ENCODE measurements around the gene PTPRN2. TPM values are rescaled to one million over a fixed set of nuclear protein-coding genes. Genes with fewer than 3 reads are reported as not detected.

Gene PTPRN2
- total and polyA plus RNA-seq, 2 of the 8 experiments (the other 6 are each of a cell fraction or from before 2014, with no cell fraction given): 2.6 to 4.5 TPM

GRCh38 chr7:157872447-157872846 is 715.2 kb downstream of the PTPRN2 start:
- peaks cover 4% of the 10 kb centered on the region for H3K79me1 ChIP-seq (ENCODE audit: low read depth, low read length)
- peaks cover 0 to 2% (median 0%) of the 10 kb centered on the region in 4 experiments; a peak in 2 of 7 replicates for H3K4me1 ChIP-seq (replicated peaks in 1 of 4; ENCODE audit: control insufficient read depth in 3 of 4, insufficient read depth in 4 of 4, low read length in 3 of 4)
- no peak overlapping the region for H4K5ac ChIP-seq (ENCODE audit: insufficient read length, low read depth, low read length)
- no peak overlapping the region for H3K27ac ChIP-seq (ENCODE audit: low read depth, low read length)
- H2BK20ac ChIP-seq (ENCODE audit: low read length): no peak overlapping the region
- H4K8ac ChIP-seq (ENCODE audit: extremely low read depth, insufficient read depth, low read length): no peak overlapping the region
- no peak for TF ChIP-seq CREB1 (IDR thresholded peaks at IDR 0.05)
- no peak for TF ChIP-seq SP1 (IDR thresholded peaks at IDR 0.05; ENCODE audit: low read depth, low read length)
- no peak for TF ChIP-seq SIX5 (IDR thresholded peaks at IDR 0.05; ENCODE audit: low read depth, low read length)
- no peak for TF ChIP-seq BRCA1 (IDR thresholded peaks at IDR 0.05; ENCODE audit: low read depth, low read length)
- no peak for TF ChIP-seq RNF2 (IDR thresholded peaks at IDR 0.05; ENCODE audit: borderline replicate concordance, low read depth, low read length, missing control alignments, poor library complexity, severe bottlenecking)
- TF ChIP-seq RFX5 (IDR thresholded peaks at IDR 0.05; ENCODE audit: borderline replicate concordance, low read depth, low read length): no peak
- TF ChIP-seq NRF1 (IDR thresholded peaks at IDR 0.05; ENCODE audit: low read depth, low read length): no peak
- no peak for TF ChIP-seq CHD2 (IDR thresholded peaks at IDR 0.05; ENCODE audit: low read length)
- no peaks in the 10 kb centered on the region; a peak in 1 of 7 replicates for H3K27me3 ChIP-seq (replicated peaks in 1 of 4; ENCODE audit: control insufficient read depth in 3 of 4, extremely low read depth in 1 of 4, insufficient read depth in 3 of 4, low read length in 3 of 4)
- H3K18ac ChIP-seq (ENCODE audit: extremely low read depth, low read length): no peak overlapping the region
- DNase-seq (ENCODE audit: low read depth in 1 of 2, low spot score in 2 of 2) (no peak), FAIRE-seq (no peak)
- CTCF ChIA-PET (ENCODE audit: partially characterized antibody): interaction anchor here (0.7 kb wide), 1 partner anchor 379 kb away, joined by 4 read pairs; no protein-coding TSS in a partner anchor
- H2BK12ac ChIP-seq (ENCODE audit: low read depth, low read length): no peak overlapping the region
- H3K14ac ChIP-seq (ENCODE audit: insufficient read length): no peak overlapping the region
- no peak overlapping the region for H3K56ac ChIP-seq (replicated peaks; ENCODE audit: insufficient read length, low read depth, low read length)
- 0 out of 2 replicates have a peak, but pooled peaks cover 2% of the 10 kb centered on the region for H3K23me2 ChIP-seq (ENCODE audit: low read depth, low read length)
- no peak overlapping the region for H3K23ac ChIP-seq (ENCODE audit: insufficient read length)
- H2BK15ac ChIP-seq (ENCODE audit: low read length): no peak overlapping the region
- no peaks in the 10 kb centered on the region for H3K79me2 ChIP-seq (ENCODE audit: control insufficient read depth in 1 of 2, insufficient read depth in 2 of 2, low read length in 2 of 2)
- peak overlapping the region; percentile 58 for H3K4ac ChIP-seq (replicated peaks; ENCODE audit: insufficient read length, low read depth, low read length)
- peaks cover 0 to 6% of the 10 kb centered on the region in 2 experiments for H4K20me1 ChIP-seq (replicated peaks in 1 of 2; ENCODE audit: control insufficient read depth in 1 of 2, insufficient read depth in 2 of 2, low read length in 2 of 2)
- H3K9ac ChIP-seq (replicated peaks in 1 of 4; ENCODE audit: extremely low read depth in 1 of 4, low read depth in 3 of 4, low read length in 3 of 4): no peak overlapping the region
- no peak overlapping the region for H2BK5ac ChIP-seq (ENCODE audit: low read depth, low read length)
- H3K4me2 ChIP-seq (ENCODE audit: insufficient read depth in 1 of 2, low read depth in 2 of 2, low read length in 2 of 2): no peak overlapping the region
- POLR2A ChIA-PET (ENCODE audit: partially characterized antibody): no interaction called here
- no peak overlapping the region for H4K91ac ChIP-seq (replicated peaks; ENCODE audit: insufficient read length, low read length)
- peaks cover 15% of the 10 kb centered on the region in 2 experiments; a peak in 3 of 4 replicates for H3K9me3 ChIP-seq (ENCODE audit: insufficient read depth in 2 of 2, low read depth in 1 of 2, low read length in 1 of 2)
- H2AK5ac ChIP-seq (ENCODE audit: low read depth, low read length): no peak overlapping the region
- H2BK120ac ChIP-seq (replicated peaks; ENCODE audit: low read depth, low read length): no peak overlapping the region
- no peak overlapping the region for H2AFZ ChIP-seq (ENCODE audit: low read length)
- 91% methylated on average over 12 of the region's 12 CpGs; no CpG with 5 or more reads in 1 of the 2 experiments for WGBS, 2 experiments (ENCODE audit: extremely low coverage in 1 of 2, insufficient coverage in 1 of 2, insufficient read length in 1 of 2, insufficient replicate concordance in 2 of 2, low coverage in 1 of 2, low lambda C conversion rate in 2 of 2, missing lambda C conversion rate in 1 of 2)
- H3K36me3 ChIP-seq (ENCODE audit: control insufficient read depth in 2 of 4, insufficient read depth in 4 of 4, low read length in 3 of 4): no peaks in the 10 kb centered on the region
- no peak overlapping the region for H3K4me3 ChIP-seq (ENCODE audit: extremely low read depth in 1 of 4, insufficient read depth in 2 of 4, low read depth in 3 of 4, low read length in 4 of 4)

All from H1 (cell line).